H9 (cell line): ENCODE measurements around the gene MSLN. TPM values are rescaled to one million over a fixed set of nuclear protein-coding genes. Genes with fewer than 3 reads are reported as not detected.

Experiments
- DNase-seq: peaks from one replicate; pipeline ENCODE4 v3.0.0-alpha.2; 2017
- H2AFZ ChIP-seq: one replicate; pipeline ENCODE4 v1.6.1; 2013; ENCODE audit warnings: mild to moderate bottlenecking, low read length, control low read depth, moderate library complexity
- H2AK5ac ChIP-seq: 2 replicates; pipeline ENCODE4 v1.6.1; 2013; ENCODE audit warnings: low read length, control low read depth, mixed read lengths; ENCODE audit not compliant: insufficient read length
- H2BK120ac ChIP-seq: one replicate; pipeline ENCODE4 v1.6.1; 2013; ENCODE audit warnings: low read depth, mild to moderate bottlenecking, low read length, control low read depth, inconsistent platforms; ENCODE audit not compliant: poor library complexity, severe bottlenecking
- H2BK12ac ChIP-seq: 2 replicates; pipeline ENCODE4 v1.6.1; 2013; ENCODE audit warnings: low read length, control low read depth, mixed read lengths, low read depth; ENCODE audit not compliant: insufficient read length
- H2BK15ac ChIP-seq: 2 replicates; pipeline ENCODE4 v1.6.1; 2013; ENCODE audit warnings: low read depth, low read length, control low read depth
- H2BK20ac ChIP-seq: one replicate; pipeline ENCODE4 v1.6.1; 2013; ENCODE audit warnings: low read depth, mild to moderate bottlenecking, low read length, control low read depth, inconsistent platforms; ENCODE audit not compliant: poor library complexity, severe bottlenecking
- H2BK5ac ChIP-seq: 2 replicates; pipeline ENCODE4 v1.6.1; 2013; ENCODE audit warnings: low read length, control low read depth, mixed read lengths; ENCODE audit not compliant: insufficient read length
- H3K14ac ChIP-seq: 2 replicates; pipeline ENCODE4 v1.6.1; 2013; ENCODE audit warnings: low read length, control low read depth; ENCODE audit not compliant: insufficient read depth
- H3K18ac ChIP-seq: 2 replicates; pipeline ENCODE4 v1.6.1; 2013; ENCODE audit warnings: low read depth, mild to moderate bottlenecking, mixed read lengths, low read length, control low read depth; ENCODE audit not compliant: insufficient read length
- H3K23ac ChIP-seq: 2 replicates; pipeline ENCODE4 v1.6.1; 2013; ENCODE audit warnings: low read length, control low read depth, mixed read lengths, low read depth; ENCODE audit not compliant: insufficient read length
- H3K23me2 ChIP-seq: 2 replicates; pipeline ENCODE4 v1.6.1; 2013; ENCODE audit warnings: low read depth, mild to moderate bottlenecking, mixed read lengths, low read length, control low read depth; ENCODE audit not compliant: insufficient read length, poor library complexity, severe bottlenecking
- H3K27ac ChIP-seq: 2 replicates; pipeline ENCODE4 v1.5.1; 2013; ENCODE audit warnings: low read length, control low read depth, mixed read lengths, low read depth; ENCODE audit not compliant: insufficient read length
- H3K27me3 ChIP-seq: 2 replicates; pipeline ENCODE4 v1.6.1; 2013; ENCODE audit warnings: low read length, control low read depth, inconsistent platforms; ENCODE audit not compliant: insufficient read depth
- H3K4ac ChIP-seq: 2 replicates; pipeline ENCODE4 v1.6.1; 2013; ENCODE audit warnings: low read depth, mild to moderate bottlenecking, control low read depth, inconsistent platforms, low read length, moderate library complexity
- H3K4me1 ChIP-seq: 2 replicates; pipeline ENCODE4 v1.6.1; 2013; ENCODE audit warnings: low read length, control low read depth, inconsistent platforms; ENCODE audit not compliant: insufficient read depth
- H3K4me2 ChIP-seq: 2 replicates; pipeline ENCODE4 v1.6.1; 2013; ENCODE audit warnings: low read length, control low read depth, mixed read lengths; ENCODE audit not compliant: insufficient read length, insufficient read depth
- H3K56ac ChIP-seq: 2 replicates; pipeline ENCODE4 v1.6.1; 2013; ENCODE audit warnings: low read depth, mild to moderate bottlenecking, mixed read lengths, low read length, control low read depth; ENCODE audit not compliant: insufficient read length
- H3K79me1 ChIP-seq: 2 replicates; pipeline ENCODE4 v1.6.1; 2013; ENCODE audit warnings: low read depth, mild to moderate bottlenecking, moderate library complexity, low read length, control low read depth, inconsistent platforms; ENCODE audit not compliant: insufficient read depth, poor library complexity, severe bottlenecking
- H3K79me2 ChIP-seq: 2 replicates; pipeline ENCODE4 v1.6.1; 2013; ENCODE audit warnings: low read length, control low read depth, inconsistent platforms; ENCODE audit not compliant: insufficient read depth
- H3K9ac ChIP-seq: 2 replicates; pipeline ENCODE4 v1.6.1; 2013; ENCODE audit warnings: low read length, control low read depth, mixed read lengths; ENCODE audit not compliant: insufficient read length; ENCODE audit errors: extremely low read depth
- H3K9me3 ChIP-seq: one replicate; pipeline ENCODE4 v1.6.1; 2013; ENCODE audit warnings: low read depth, low read length, inconsistent platforms; ENCODE audit not compliant: control insufficient read depth
- H3T11ph ChIP-seq: one replicate; pipeline ENCODE4 v1.6.1; 2013; ENCODE audit warnings: mild to moderate bottlenecking, low read length, control low read depth, inconsistent platforms
- H4K20me1 ChIP-seq: one replicate; pipeline ENCODE4 v1.6.1; 2013; ENCODE audit not compliant: control insufficient read depth, insufficient read length, insufficient read depth
- H4K5ac ChIP-seq: 2 replicates; pipeline ENCODE4 v1.6.1; 2013; ENCODE audit warnings: low read depth, mild to moderate bottlenecking, mixed read lengths, low read length, control low read depth; ENCODE audit not compliant: insufficient read length
- H4K8ac ChIP-seq: replicated peaks from 2 replicates; pipeline ENCODE4 v1.6.1; 2013; ENCODE audit warnings: low read length, control low read depth, mixed read lengths, low read depth; ENCODE audit not compliant: insufficient read length
- H4K91ac ChIP-seq: 2 replicates; pipeline ENCODE4 v1.6.1; 2013; ENCODE audit warnings: low read depth, mild to moderate bottlenecking, moderate library complexity, mixed read lengths, low read length, control low read depth; ENCODE audit not compliant: insufficient read length
- H3K27ac Mint-ChIP-seq, 3 experiments: 2 replicates in 2 of 3; 3 replicates in 1 of 3; pipeline ENCODE4 v1.8.0; 2020 to 2021; ENCODE audit warnings: mixed read lengths in 3 of 3, mild to moderate bottlenecking in 1 of 3, moderate library complexity in 1 of 3
- H3K27me3 Mint-ChIP-seq: 2 replicates; pipeline ENCODE4 v1.8.0; 2021; ENCODE audit warnings: low read depth, mild to moderate bottlenecking, moderate library complexity, mixed read lengths
- H3K36me3 Mint-ChIP-seq, 3 experiments: 2 replicates in 2 of 3; 3 replicates in 1 of 3; pipeline ENCODE4 v1.8.0; 2020 to 2021; ENCODE audit warnings: low read depth in 3 of 3, mixed read lengths in 3 of 3; ENCODE audit not compliant: insufficient read depth in 1 of 3
- H3K4me1 Mint-ChIP-seq, 2 experiments: 2 replicates each; pipeline ENCODE4 v1.8.0; 2020; ENCODE audit warnings: mixed read lengths in 2 of 2
- H3K4me3 Mint-ChIP-seq, 2 experiments: 2 replicates in 1 of 2; 3 replicates in 1 of 2; pipeline ENCODE4 v1.8.0; 2020 to 2021; ENCODE audit warnings: mild to moderate bottlenecking in 2 of 2, mixed read lengths in 2 of 2, moderate library complexity in 1 of 2
- H3K9me3 Mint-ChIP-seq, 2 experiments: 2 replicates in 1 of 2; 3 replicates in 1 of 2; pipeline ENCODE4 v1.8.0; 2020; ENCODE audit warnings: mild to moderate bottlenecking in 2 of 2, mixed read lengths in 2 of 2, moderate library complexity in 1 of 2
- CTCF ChIP-seq: fragments of 200-600 bp; sonication (generic); conservative IDR thresholded peaks from 3 replicates; pipeline ENCODE4 v1.8.0; 2021; ENCODE audit warnings: antibody characterized with exemption, mild to moderate bottlenecking
- WGBS: extraction: QIAGEN DNeasy Blood & Tissue Kit; methylation state at CpG from one replicate; pipeline ENCODE4 v1.1.7; 2013; ENCODE audit warnings: missing lambda C conversion rate, low lambda C conversion rate, mixed read lengths; ENCODE audit not compliant: insufficient read length; ENCODE audit errors: extremely low coverage; 5-methylcytosine and 5-hydroxymethylcytosine counted together
- total RNA-seq: library from RNA; stranded (reverse); gene quantifications from 2 replicates; pipeline ENCODE4 v1.2.1, GENCODE V29; 2021

MSLN gene
- total RNA-seq, 1 experiment from 2014 or later = 0.22 TPM

GRCh38 chr16:794853-795466 is 34.4 kb downstream of the MSLN start:
- H4K91ac ChIP-seq = no peak overlapping the region
- no peaks in the 10 kb centered on the region for H3K79me1 ChIP-seq
- no peaks in the 10 kb centered on the region for H3K4me1 ChIP-seq
- H2BK120ac ChIP-seq = no peak overlapping the region
- no peak overlapping the region for H3K27ac ChIP-seq
- no peak for DNase-seq
- H2BK15ac ChIP-seq = no peak overlapping the region
- Mint-ChIP-seq H3K4me1 (no peaks in the 10 kb centered on the region), H3K27ac (no peak overlapping the region), H3K4me3 (no peak overlapping the region), H3K9me3 (peaks cover 0 to 3% of the 10 kb centered on the region in 2 experiments; a peak in 1 of 5 replicates), H3K36me3 (peaks cover 21 to 52% (median 37%) of the 10 kb centered on the region in 3 experiments; a peak in 6 of 7 replicates), H3K27me3 (peaks cover 13% of the 10 kb centered on the region)
- no peak overlapping the region for H3K14ac ChIP-seq
- no peak overlapping the region for H3K4ac ChIP-seq
- H3K4me2 ChIP-seq = no peak overlapping the region
- no peak for TF ChIP-seq CTCF
- H2BK12ac ChIP-seq = no peak overlapping the region
- no CpG with 5 or more reads among the region's 31 CpGs for WGBS
- no peak overlapping the region for H3K9ac ChIP-seq
- H4K20me1 ChIP-seq = no peaks in the 10 kb centered on the region
- H3T11ph ChIP-seq = no peak overlapping the region
- H2AK5ac ChIP-seq = no peak overlapping the region
- H3K18ac ChIP-seq = no peak overlapping the region
- no peaks in the 10 kb centered on the region for H3K23me2 ChIP-seq
- H3K27me3 ChIP-seq = no peaks in the 10 kb centered on the region
- H3K23ac ChIP-seq = no peak overlapping the region
- H4K8ac ChIP-seq = no peak overlapping the region
- H3K9me3 ChIP-seq = no peaks in the 10 kb centered on the region
- no peak overlapping the region for H3K56ac ChIP-seq
- no peaks in the 10 kb centered on the region for H3K79me2 ChIP-seq
- H2AFZ ChIP-seq = no peak overlapping the region
- no peak overlapping the region for H2BK5ac ChIP-seq
- no peak overlapping the region for H4K5ac ChIP-seq
- no peak overlapping the region for H2BK20ac ChIP-seq
